Stimulated activated CD4-positive, alpha-beta T cell treated with anti-CD3 and anti-CD28 coated beads, Interleukin-4, amount 100 ng/mL, for 24 hours (primary cell): Measurements from ENCODE around the gene SCO2.
A peak's percentile ranks its signal among the peaks of the same experiment; 100 is the strongest.

Experiments
- DNase-seq: peaks from one replicate; pipeline ENCODE4 v3.0.0-alpha.2; 2020

SCO2 gene

DNA sequence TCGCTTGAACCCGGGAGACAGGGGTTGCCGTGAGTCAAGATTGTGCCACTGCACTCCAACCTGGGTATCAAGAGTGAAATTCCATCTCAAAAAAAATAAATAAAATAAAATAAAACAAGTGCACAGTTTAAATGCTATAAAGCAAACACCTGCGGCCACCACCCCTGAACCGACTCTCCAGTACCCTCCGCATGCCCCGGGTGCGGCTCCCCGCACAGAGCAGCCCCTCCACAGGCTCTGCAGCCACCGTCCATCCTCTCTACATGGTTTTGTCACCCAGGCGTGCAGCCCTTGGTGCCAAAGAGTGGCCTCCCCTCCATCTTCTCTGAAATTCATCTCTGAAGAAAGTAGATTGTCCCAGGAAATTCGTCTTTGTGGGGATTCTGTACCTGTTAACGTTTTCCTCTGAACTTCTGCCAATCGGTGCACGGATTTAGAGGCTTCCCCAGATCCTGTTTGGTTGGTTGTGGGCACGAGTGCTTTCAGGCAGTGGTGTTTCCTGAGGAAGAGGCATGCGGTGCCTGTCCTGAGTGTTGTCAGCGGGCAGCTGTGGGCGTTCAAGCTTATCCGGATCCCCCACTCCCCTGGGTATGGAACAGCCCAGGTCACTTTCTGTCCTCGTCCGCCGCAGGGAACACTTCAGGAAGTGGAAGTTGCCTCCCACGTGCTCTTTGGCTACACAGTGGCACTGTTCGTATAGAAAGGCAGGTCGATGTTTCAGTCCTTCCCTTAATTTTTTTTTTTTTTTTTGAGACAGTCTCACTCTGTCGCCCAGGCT lies 34.7 kb downstream of the SCO2 start:
- no peak for DNase-seq

- no peak for DNase-seq
These were observed 35.8 kb downstream of the SCO2 start for GRCh38 chr22:50489363-50490243.

- no peak for DNase-seq
These were observed 36.5 kb downstream of the SCO2 start for GRCh38 chr22:50488886-50489285.

DNA sequence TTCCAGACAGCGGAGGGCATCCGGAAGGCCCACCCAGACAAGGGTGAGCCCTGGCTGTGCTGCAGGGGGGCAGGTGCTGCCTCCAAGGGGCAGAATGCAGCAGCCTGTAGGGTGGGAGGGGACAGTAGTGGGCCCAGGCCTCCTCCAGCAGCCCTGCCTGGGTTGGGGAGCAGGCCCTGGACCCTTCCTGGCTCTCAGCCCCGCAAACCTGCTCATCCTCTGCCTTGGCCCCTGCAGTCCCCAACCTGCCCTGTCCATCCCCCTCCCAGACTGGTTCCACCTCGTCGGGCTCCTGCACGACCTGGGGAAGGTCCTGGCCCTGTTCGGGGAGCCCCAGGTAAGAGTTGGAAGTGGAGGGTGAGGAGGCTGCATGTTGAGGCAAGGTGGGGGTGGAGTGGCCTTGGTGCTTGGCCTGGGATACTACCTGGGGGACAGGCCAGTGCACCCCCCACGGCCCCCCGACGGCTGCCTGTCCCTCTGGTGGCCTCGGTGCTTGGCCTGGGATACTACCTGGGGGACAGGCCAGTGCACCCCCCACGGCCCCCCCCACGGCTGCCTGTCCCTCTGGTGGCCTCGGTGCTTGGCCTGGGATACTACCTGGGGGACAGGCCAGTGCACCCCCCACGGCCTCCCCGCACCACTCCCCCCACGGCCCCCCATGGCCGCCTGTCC lies 37.3 kb downstream of the SCO2 start:
- DNase-seq: no peak

GRCh38 chr22:50487290-50488005 lies 38.0 kb downstream of the SCO2 start:
- no peak for DNase-seq

DNA sequence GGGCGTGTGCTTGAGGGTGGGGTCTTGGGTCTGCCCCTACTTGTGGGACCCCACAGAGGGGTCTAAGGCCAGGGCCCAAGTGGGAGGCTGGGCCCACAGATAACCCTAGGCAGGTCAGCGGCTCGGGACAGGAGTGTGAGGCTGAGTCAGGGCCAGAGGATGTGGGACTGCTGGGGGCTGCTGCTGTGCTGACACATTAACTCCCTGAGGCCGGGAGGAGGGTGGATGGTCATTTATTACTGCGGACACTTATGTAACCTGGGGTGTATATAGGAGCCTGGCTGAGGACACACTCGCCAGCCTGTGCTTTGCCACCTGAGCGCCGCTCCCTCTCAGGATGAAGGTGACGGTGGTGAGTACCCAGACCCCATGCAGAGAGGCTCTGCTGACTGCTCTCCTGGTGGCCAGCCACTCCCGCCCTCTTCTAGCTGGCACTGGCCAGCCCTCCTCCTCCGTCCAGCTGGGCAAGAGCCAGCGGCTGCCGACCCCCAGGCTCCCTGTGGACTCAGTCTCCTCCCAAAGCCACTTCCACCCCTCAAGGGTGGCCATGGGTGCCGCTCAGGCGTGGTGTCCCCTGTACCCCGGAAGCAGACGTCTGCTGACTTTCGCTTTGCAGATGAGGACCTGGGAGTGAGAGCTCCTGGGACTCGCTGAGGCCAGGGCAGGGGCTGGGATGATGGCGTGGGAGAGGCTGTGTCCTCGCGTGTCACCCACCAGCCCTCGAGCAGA lies 38.7 kb downstream of the SCO2 start, which contains the start of gene MIOX:
Gene MIOX, plus strand, starts transcription at position 299 of the 729 bp plus-strand sequence. Its CDS starts 39 bp downstream, at position 338.
- DNase-seq: no peak

DNA sequence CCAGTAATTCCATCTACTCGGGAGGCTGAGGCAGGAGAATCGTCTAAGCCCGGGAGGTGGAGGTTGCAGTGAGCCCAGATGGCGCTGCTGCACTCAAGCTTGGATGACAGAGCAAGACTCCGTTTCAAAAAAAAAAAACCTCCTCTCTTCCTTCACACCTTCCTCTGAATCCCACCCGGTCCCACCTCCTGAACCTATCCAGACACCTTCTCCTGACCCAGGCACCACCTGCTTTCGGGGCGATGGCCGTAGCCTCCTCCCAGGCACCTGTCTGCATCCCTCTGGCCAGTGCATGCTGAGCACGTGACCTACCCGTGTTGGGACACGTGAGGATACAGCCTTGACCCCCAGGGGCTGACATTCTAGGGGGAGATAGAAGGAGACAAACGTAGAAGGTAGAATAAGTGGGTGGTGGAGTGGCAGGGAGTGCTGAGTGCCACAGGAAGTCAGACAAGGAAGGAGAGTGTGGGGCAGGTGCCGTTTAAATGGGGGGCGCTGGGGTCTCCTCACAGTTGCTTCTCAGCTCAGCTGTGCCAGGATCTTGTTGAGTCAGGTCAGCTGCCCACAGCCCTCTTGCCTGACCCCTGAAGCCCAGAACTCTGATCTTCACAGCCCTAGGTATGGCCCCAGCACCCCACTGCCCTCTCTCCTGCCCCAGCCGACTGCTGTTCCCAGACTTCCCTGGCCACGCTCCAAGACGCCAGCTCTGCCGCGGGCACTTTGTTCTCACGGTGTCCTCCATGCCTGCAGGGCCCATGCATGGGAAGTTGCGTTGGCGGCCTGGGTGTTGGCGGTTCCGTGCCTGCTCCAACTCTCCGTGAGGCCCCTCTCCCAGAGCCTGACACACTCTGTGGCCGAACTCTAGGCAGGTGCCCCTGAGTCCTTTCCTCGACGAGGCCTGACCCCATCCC lies 39.9 kb downstream of the SCO2 start:
- no peak for DNase-seq

- no peak for DNase-seq
These were observed 41.2 kb downstream of the SCO2 start for GRCh38 chr22:50483977-50484853.

- no peak for DNase-seq
These were observed 41.8 kb downstream of the SCO2 start for GRCh38 chr22:50483556-50483955.

GRCh38 chr22:50483106-50483505 lies 42.3 kb downstream of the SCO2 start:
- no peak for DNase-seq

- no peak for DNase-seq
These were observed 43.0 kb downstream of the SCO2 start for GRCh38 chr22:50482107-50483074.

GRCh38 chr22:50481440-50482106 lies 43.8 kb downstream of the SCO2 start, which contains the start of gene ADM2:
TSS of gene ADM2 (plus strand) at chr22:50481543. CDS start at chr22:50481848, 305 bp downstream.
- peak; percentile 66 for DNase-seq

DNA sequence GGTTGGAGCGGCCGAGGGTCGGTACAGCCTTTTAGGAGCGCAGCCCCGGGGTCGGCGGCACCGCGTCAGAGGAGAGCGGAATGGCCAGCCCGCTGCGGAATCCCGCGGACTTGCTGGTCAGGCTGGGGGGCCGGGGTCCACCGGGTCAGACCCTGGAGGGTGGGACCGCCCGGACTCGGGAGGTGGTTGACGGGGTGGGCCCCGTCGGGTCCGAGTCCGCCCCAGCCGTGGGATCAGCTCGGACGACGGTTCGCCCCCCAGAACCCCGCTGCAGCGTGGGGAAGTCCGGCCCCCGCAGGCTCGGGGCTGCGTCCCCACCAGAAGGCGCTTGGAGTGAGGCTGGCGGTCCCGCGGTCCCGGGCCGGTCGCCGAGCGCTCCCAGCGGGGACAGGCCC lies 44.4 kb downstream of the SCO2 start:
- DNase-seq: no peak

GRCh38 chr22:50479721-50480120 lies 45.7 kb downstream of the SCO2 start:
- DNase-seq: no peak

GRCh38 chr22:50477923-50478322 lies 47.5 kb downstream of the SCO2 start:
- DNase-seq: no peak

DNA sequence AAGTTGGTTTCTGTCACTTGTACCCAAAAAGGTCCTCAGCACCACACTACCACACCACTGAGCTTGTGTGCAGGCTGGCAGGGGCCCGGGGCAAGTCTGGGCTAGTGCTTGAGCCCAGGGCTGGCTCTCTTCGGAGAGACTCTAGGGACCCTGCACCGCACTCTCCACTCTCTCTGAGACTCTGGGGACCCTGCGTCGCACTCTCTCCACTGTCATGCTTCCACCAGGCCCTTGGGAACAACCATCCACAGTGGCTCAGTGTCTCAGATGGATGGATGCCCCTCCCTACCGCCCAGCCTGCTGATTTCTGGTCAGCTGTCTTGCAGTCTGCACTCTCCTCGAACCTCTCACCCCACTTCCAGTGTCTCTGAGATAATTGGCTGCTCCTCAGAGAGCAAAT lies 48.5 kb downstream of the SCO2 start:
- no peak for DNase-seq

DNA sequence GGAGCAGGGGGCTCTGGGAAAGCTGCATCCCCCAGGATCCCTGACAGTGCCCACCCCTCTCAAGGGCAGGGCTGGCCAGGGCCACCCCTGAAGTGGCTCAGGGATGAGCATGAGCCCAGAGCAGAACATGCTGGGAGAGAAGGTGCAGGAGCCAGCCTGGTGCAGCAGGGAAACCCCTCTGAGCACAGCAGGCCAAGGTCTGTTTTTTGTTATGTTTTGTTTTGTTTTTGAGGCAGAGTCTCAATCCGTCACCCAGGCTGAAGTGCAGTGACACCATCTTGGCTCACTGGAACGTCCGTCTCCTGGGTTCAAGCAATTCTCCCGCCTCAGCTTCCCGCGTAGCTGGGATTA lies 49.8 kb downstream of the SCO2 start:
- DNase-seq: no peak
